Measurements from ENCODE around the gene OR51V1.

DNA sequence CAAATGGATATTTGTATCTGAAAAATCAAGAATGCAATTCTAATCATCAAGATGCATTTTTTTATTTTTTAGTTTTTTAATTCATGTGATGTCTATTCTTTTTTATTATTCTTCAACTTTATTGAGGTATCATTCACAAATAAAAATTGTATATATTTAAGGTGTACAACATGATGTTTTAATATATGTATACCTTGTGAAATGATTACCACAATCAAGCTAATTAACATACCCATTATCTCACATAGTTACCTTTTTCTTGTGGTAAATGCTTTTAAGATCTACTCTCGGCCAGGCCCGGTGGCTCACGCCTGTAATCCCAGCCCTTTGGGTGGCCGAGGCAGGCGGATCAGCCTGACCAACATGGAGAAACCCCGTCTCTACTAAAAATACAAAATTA lies 22.7 kb upstream of the OR51V1 start:
- TF ChIP-seq EP300 (IDR thresholded peaks at IDR 0.05; ENCODE audit: low read depth): no peak
- TF ChIP-seq, protein P1, sequence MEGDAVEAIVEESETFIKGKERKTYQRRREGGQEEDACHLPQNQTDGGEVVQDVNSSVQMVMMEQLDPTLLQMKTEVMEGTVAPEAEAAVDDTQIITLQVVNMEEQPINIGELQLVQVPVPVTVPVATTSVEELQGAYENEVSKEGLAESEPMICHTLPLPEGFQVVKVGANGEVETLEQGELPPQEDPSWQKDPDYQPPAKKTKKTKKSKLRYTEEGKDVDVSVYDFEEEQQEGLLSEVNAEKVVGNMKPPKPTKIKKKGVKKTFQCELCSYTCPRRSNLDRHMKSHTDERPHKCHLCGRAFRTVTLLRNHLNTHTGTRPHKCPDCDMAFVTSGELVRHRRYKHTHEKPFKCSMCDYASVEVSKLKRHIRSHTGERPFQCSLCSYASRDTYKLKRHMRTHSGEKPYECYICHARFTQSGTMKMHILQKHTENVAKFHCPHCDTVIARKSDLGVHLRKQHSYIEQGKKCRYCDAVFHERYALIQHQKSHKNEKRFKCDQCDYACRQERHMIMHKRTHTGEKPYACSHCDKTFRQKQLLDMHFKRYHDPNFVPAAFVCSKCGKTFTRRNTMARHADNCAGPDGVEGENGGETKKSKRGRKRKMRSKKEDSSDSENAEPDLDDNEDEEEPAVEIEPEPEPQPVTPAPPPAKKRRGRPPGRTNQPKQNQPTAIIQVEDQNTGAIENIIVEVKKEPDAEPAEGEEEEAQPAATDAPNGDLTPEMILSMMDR (IDR thresholded peaks at IDR 0.05): no peak
- no peak for TF ChIP-seq POLR2AphosphoS5 (IDR thresholded peaks at IDR 0.05)
- no peak for TF ChIP-seq POLR2A (IDR thresholded peaks at IDR 0.05)

All from transverse colon (tissue), 4 donors.